ENCODE data around the gene NAPSA.
A peak's percentile ranks its signal among the peaks of the same experiment; 100 is the strongest.
"Not testable (repeated sequence)": the region's sequence is repeated elsewhere in the genome, so short reads cannot be mapped to it uniquely, and the experiment has no call there.

The NAPSA gene

GRCh38 chr19:50334741-50335421 lies 30.6 kb downstream of the NAPSA start:
- FAIRE-seq = no peak
- no peak for DNase-seq (ENCODE audit: insufficient read length, low spot score)
- TF ChIP-seq POLR2A (IDR thresholded peaks at IDR 0.05; ENCODE audit: low read depth, low read length) (peak; percentile 37; the same call in 1 of the 2 replicates), PAX5 (IDR thresholded peaks at IDR 0.05; ENCODE audit: insufficient read depth, low read length, severe bottlenecking) (no peak), POLR2AphosphoS5 (IDR thresholded peaks at IDR 0.05; ENCODE audit: low read depth, low read length) (peak; percentile 48; the same call in 1 of the 2 replicates)

- no peak; the same call in 1 of the 2 replicates for TF ChIP-seq POU2F2 (IDR thresholded peaks at IDR 0.05; ENCODE audit: low read depth, low read length)
- no peak for TF ChIP-seq POLR2A (IDR thresholded peaks at IDR 0.05; ENCODE audit: low read depth, low read length)
- no peak for TF ChIP-seq SPI1 (IDR thresholded peaks at IDR 0.05; ENCODE audit: low read depth, low read length)
- TF ChIP-seq TAF1 (IDR thresholded peaks at IDR 0.05; ENCODE audit: low read depth, low read length) = no peak
- TF ChIP-seq PAX5 (IDR thresholded peaks at IDR 0.05; ENCODE audit: insufficient read depth, low read length, severe bottlenecking) = no peak
- no peak for TF ChIP-seq POLR2AphosphoS5 (IDR thresholded peaks at IDR 0.05; ENCODE audit: low read depth, low read length)
- no peak for FAIRE-seq
- peak; percentile 73 for DNase-seq (ENCODE audit: insufficient read length, low spot score)
Observed at GRCh38 chr19:50333737-50334617, 31.5 kb downstream of the NAPSA start.

- FAIRE-seq (peak; percentile 97), DNase-seq (ENCODE audit: insufficient read length, low spot score) (no peak)
- TF ChIP-seq PAX5 (IDR thresholded peaks at IDR 0.05; ENCODE audit: insufficient read depth, low read length, severe bottlenecking) (no peak), SPI1 (IDR thresholded peaks at IDR 0.05; ENCODE audit: low read depth, low read length) (peak; percentile 59), POU2F2 (IDR thresholded peaks at IDR 0.05; ENCODE audit: low read depth, low read length) (peak; percentile 70), POLR2A (IDR thresholded peaks at IDR 0.05; ENCODE audit: low read depth, low read length) (peak; percentile 16; the same call in 1 of the 2 replicates), POLR2AphosphoS5 (IDR thresholded peaks at IDR 0.05; ENCODE audit: low read depth, low read length) (peak; percentile 71; the same call in 1 of the 2 replicates), TAF1 (IDR thresholded peaks at IDR 0.05; ENCODE audit: low read depth, low read length) (no peak)
Observed at GRCh38 chr19:50333235-50333736, 32.2 kb downstream of the NAPSA start.

- TF ChIP-seq SPI1 (IDR thresholded peaks at IDR 0.05; ENCODE audit: low read depth, low read length) = peak; percentile 64
- TF ChIP-seq POLR2AphosphoS5 (IDR thresholded peaks at IDR 0.05; ENCODE audit: low read depth, low read length) = 0 out of 2 replicates have a peak, but pooled peaks have one; percentile 28
- no peak for TF ChIP-seq TAF1 (IDR thresholded peaks at IDR 0.05; ENCODE audit: low read depth, low read length)
- DNase-seq (ENCODE audit: insufficient read length, low spot score) (no peak), FAIRE-seq (no peak)
Observed at GRCh38 chr19:50332244-50333038, 33.0 kb downstream of the NAPSA start.

- FAIRE-seq (no peak), DNase-seq (ENCODE audit: insufficient read length, low spot score) (no peak)
- TF ChIP-seq POU2F2 (IDR thresholded peaks at IDR 0.05; ENCODE audit: low read depth, low read length) = 0 out of 2 replicates have a peak, but pooled peaks have one; percentile 21
- TF ChIP-seq POLR2A (IDR thresholded peaks at IDR 0.05; ENCODE audit: low read depth, low read length) = no peak
Observed at GRCh38 chr19:50331994-50332243, 33.5 kb downstream of the NAPSA start.

GRCh38 chr19:50331221-50331993 lies 34.0 kb downstream of the NAPSA start:
- FAIRE-seq (no peak), DNase-seq (ENCODE audit: insufficient read length, low spot score) (no peak)
- TF ChIP-seq SPI1 (IDR thresholded peaks at IDR 0.05; ENCODE audit: low read depth, low read length) (no peak), POLR2A (IDR thresholded peaks at IDR 0.05; ENCODE audit: low read depth, low read length) (no peak), TAF1 (IDR thresholded peaks at IDR 0.05; ENCODE audit: low read depth, low read length) (no peak), POLR2AphosphoS5 (IDR thresholded peaks at IDR 0.05; ENCODE audit: low read depth, low read length) (no peak), POU2F2 (IDR thresholded peaks at IDR 0.05; ENCODE audit: low read depth, low read length) (no peak), PAX5 (IDR thresholded peaks at IDR 0.05; ENCODE audit: insufficient read depth, low read length, severe bottlenecking) (no peak)

GRCh38 chr19:50330365-50331078 lies 34.9 kb downstream of the NAPSA start:
- FAIRE-seq = peak; percentile 83
- no peak for TF ChIP-seq TAF1 (IDR thresholded peaks at IDR 0.05; ENCODE audit: low read depth, low read length)
- no peak for TF ChIP-seq POLR2AphosphoS5 (IDR thresholded peaks at IDR 0.05; ENCODE audit: low read depth, low read length)
- no peak for TF ChIP-seq SPI1 (IDR thresholded peaks at IDR 0.05; ENCODE audit: low read depth, low read length)
- TF ChIP-seq POLR2A (IDR thresholded peaks at IDR 0.05; ENCODE audit: low read depth, low read length) = no peak
- DNase-seq (ENCODE audit: insufficient read length, low spot score) = peak; percentile 80

GRCh38 chr19:50329926-50330294 lies 35.5 kb downstream of the NAPSA start:
- DNase-seq (ENCODE audit: insufficient read length, low spot score); FAIRE-seq: not testable (repeated sequence)
